ENCODE results near the gene CACNG4.

Gene CACNG4

GRCh38 chr17:67066717-67067116, 102.2 kb downstream of the CACNG4 start:
- Histone ChIP-seq H3K4me1 (ENCODE audit: control insufficient read depth, insufficient read depth, low read length, unreplicated experiment) (no peaks in the 10 kb centered on the region), H3K27me3 (ENCODE audit: insufficient read depth, low read length) (no peaks in the 10 kb centered on the region), H3K4me3 (ENCODE audit: low read depth, low read length) (no peak overlapping the region), H3K79me2 (ENCODE audit: control insufficient read depth, insufficient read depth, low read length, unreplicated experiment) (no peaks in the 10 kb centered on the region), H3K36me3 (ENCODE audit: insufficient read depth, low read length) (no peaks in the 10 kb centered on the region), H3K27ac (ENCODE audit: low read depth, low read length) (no peak overlapping the region), H2AFZ (ENCODE audit: low read length, unreplicated experiment) (no peak overlapping the region)

- H3K79me2 ChIP-seq (ENCODE audit: control insufficient read depth, insufficient read depth, low read length, unreplicated experiment): no peaks in the 10 kb centered on the region
- no peaks in the 10 kb centered on the region for H3K36me3 ChIP-seq (ENCODE audit: insufficient read depth, low read length)
- H2AFZ ChIP-seq (ENCODE audit: low read length, unreplicated experiment): no peak overlapping the region
- no peaks in the 10 kb centered on the region for H3K27me3 ChIP-seq (ENCODE audit: insufficient read depth, low read length)
- no peak overlapping the region for H3K27ac ChIP-seq (ENCODE audit: low read depth, low read length)
- H3K4me1 ChIP-seq (ENCODE audit: control insufficient read depth, insufficient read depth, low read length, unreplicated experiment): no peaks in the 10 kb centered on the region
- no peak overlapping the region for H3K4me3 ChIP-seq (ENCODE audit: low read depth, low read length)
Measured at GRCh38 chr17:67067571-67068482, 103.3 kb downstream of the CACNG4 start.

- Histone ChIP-seq H3K4me3 (ENCODE audit: low read depth, low read length) (no peak overlapping the region), H3K4me1 (ENCODE audit: control insufficient read depth, insufficient read depth, low read length, unreplicated experiment) (no peaks in the 10 kb centered on the region), H3K27ac (ENCODE audit: low read depth, low read length) (no peak overlapping the region), H3K79me2 (ENCODE audit: control insufficient read depth, insufficient read depth, low read length, unreplicated experiment) (no peaks in the 10 kb centered on the region), H2AFZ (ENCODE audit: low read length, unreplicated experiment) (no peak overlapping the region), H3K27me3 (ENCODE audit: insufficient read depth, low read length) (no peaks in the 10 kb centered on the region), H3K36me3 (ENCODE audit: insufficient read depth, low read length) (no peaks in the 10 kb centered on the region)
Measured at GRCh38 chr17:67068999-67069398, 104.5 kb downstream of the CACNG4 start.

GRCh38 chr17:67069603-67070136, 105.2 kb downstream of the CACNG4 start:
- no peaks in the 10 kb centered on the region for H3K4me1 ChIP-seq (ENCODE audit: control insufficient read depth, insufficient read depth, low read length, unreplicated experiment)
- H3K27me3 ChIP-seq (ENCODE audit: insufficient read depth, low read length): no peaks in the 10 kb centered on the region
- no peaks in the 10 kb centered on the region for H3K36me3 ChIP-seq (ENCODE audit: insufficient read depth, low read length)
- H3K79me2 ChIP-seq (ENCODE audit: control insufficient read depth, insufficient read depth, low read length, unreplicated experiment): no peaks in the 10 kb centered on the region
- no peak overlapping the region for H3K27ac ChIP-seq (ENCODE audit: low read depth, low read length)
- no peak overlapping the region for H2AFZ ChIP-seq (ENCODE audit: low read length, unreplicated experiment)
- no peak overlapping the region for H3K4me3 ChIP-seq (ENCODE audit: low read depth, low read length)

GRCh38 chr17:67071595-67071994, 107.1 kb downstream of the CACNG4 start:
- Histone ChIP-seq H3K4me3 (ENCODE audit: low read depth, low read length) (no peak overlapping the region), H3K27ac (ENCODE audit: low read depth, low read length) (no peak overlapping the region), H3K36me3 (ENCODE audit: insufficient read depth, low read length) (peaks cover 3% of the 10 kb centered on the region; the same call in 1 of the 2 replicates), H3K27me3 (ENCODE audit: insufficient read depth, low read length) (no peaks in the 10 kb centered on the region), H3K79me2 (ENCODE audit: control insufficient read depth, insufficient read depth, low read length, unreplicated experiment) (no peaks in the 10 kb centered on the region), H3K4me1 (ENCODE audit: control insufficient read depth, insufficient read depth, low read length, unreplicated experiment) (no peaks in the 10 kb centered on the region), H2AFZ (ENCODE audit: low read length, unreplicated experiment) (no peak overlapping the region)

- Histone ChIP-seq H3K4me1 (ENCODE audit: control insufficient read depth, insufficient read depth, low read length, unreplicated experiment) (no peaks in the 10 kb centered on the region), H3K36me3 (ENCODE audit: insufficient read depth, low read length) (peaks cover 7% of the 10 kb centered on the region), H3K27me3 (ENCODE audit: insufficient read depth, low read length) (no peaks in the 10 kb centered on the region), H2AFZ (ENCODE audit: low read length, unreplicated experiment) (no peak overlapping the region), H3K27ac (ENCODE audit: low read depth, low read length) (no peak overlapping the region), H3K79me2 (ENCODE audit: control insufficient read depth, insufficient read depth, low read length, unreplicated experiment) (no peaks in the 10 kb centered on the region), H3K4me3 (ENCODE audit: low read depth, low read length) (no peak overlapping the region)
Measured at GRCh38 chr17:67072885-67073284, 108.4 kb downstream of the CACNG4 start.

- peaks cover 7% of the 10 kb centered on the region for H3K36me3 ChIP-seq (ENCODE audit: insufficient read depth, low read length)
Measured at GRCh38 chr17:67074781-67075180, 110.3 kb downstream of the CACNG4 start.

GRCh38 chr17:67076290-67076689, 111.8 kb downstream of the CACNG4 start:
- Histone ChIP-seq H3K79me2 (ENCODE audit: control insufficient read depth, insufficient read depth, low read length, unreplicated experiment) (no peaks in the 10 kb centered on the region), H3K27ac (ENCODE audit: low read depth, low read length) (no peak overlapping the region), H2AFZ (ENCODE audit: low read length, unreplicated experiment) (no peak overlapping the region), H3K4me1 (ENCODE audit: control insufficient read depth, insufficient read depth, low read length, unreplicated experiment) (no peaks in the 10 kb centered on the region), H3K27me3 (ENCODE audit: insufficient read depth, low read length) (no peaks in the 10 kb centered on the region), H3K4me3 (ENCODE audit: low read depth, low read length) (no peak overlapping the region), H3K36me3 (ENCODE audit: insufficient read depth, low read length) (peaks cover 7% of the 10 kb centered on the region)

More at GRCh38 chr17:67074781-67075180, 110.3 kb downstream of the CACNG4 start:
- Histone ChIP-seq H3K79me2 (ENCODE audit: control insufficient read depth, insufficient read depth, low read length, unreplicated experiment) (no peaks in the 10 kb centered on the region), H3K4me3 (ENCODE audit: low read depth, low read length) (no peak overlapping the region), H3K27ac (ENCODE audit: low read depth, low read length) (no peak overlapping the region), H3K27me3 (ENCODE audit: insufficient read depth, low read length) (no peaks in the 10 kb centered on the region), H2AFZ (ENCODE audit: low read length, unreplicated experiment) (no peak overlapping the region), H3K4me1 (ENCODE audit: control insufficient read depth, insufficient read depth, low read length, unreplicated experiment) (no peaks in the 10 kb centered on the region)

GRCh38 chr17:67078292-67078691, 113.8 kb downstream of the CACNG4 start:
- no peaks in the 10 kb centered on the region for H3K27me3 ChIP-seq (ENCODE audit: insufficient read depth, low read length)
- H3K4me3 ChIP-seq (ENCODE audit: low read depth, low read length): no peak overlapping the region
- no peaks in the 10 kb centered on the region for H3K79me2 ChIP-seq (ENCODE audit: control insufficient read depth, insufficient read depth, low read length, unreplicated experiment)
- H3K36me3 ChIP-seq (ENCODE audit: insufficient read depth, low read length): peaks cover 7% of the 10 kb centered on the region
- no peaks in the 10 kb centered on the region for H3K4me1 ChIP-seq (ENCODE audit: control insufficient read depth, insufficient read depth, low read length, unreplicated experiment)
- H3K27ac ChIP-seq (ENCODE audit: low read depth, low read length): no peak overlapping the region
- H2AFZ ChIP-seq (ENCODE audit: low read length, unreplicated experiment): no peak overlapping the region

- Histone ChIP-seq H3K4me1 (ENCODE audit: control insufficient read depth, insufficient read depth, low read length, unreplicated experiment) (no peaks in the 10 kb centered on the region), H3K27me3 (ENCODE audit: insufficient read depth, low read length) (no peaks in the 10 kb centered on the region), H3K79me2 (ENCODE audit: control insufficient read depth, insufficient read depth, low read length, unreplicated experiment) (no peaks in the 10 kb centered on the region), H2AFZ (ENCODE audit: low read length, unreplicated experiment) (no peak overlapping the region), H3K4me3 (ENCODE audit: low read depth, low read length) (no peak overlapping the region), H3K27ac (ENCODE audit: low read depth, low read length) (no peak overlapping the region), H3K36me3 (ENCODE audit: insufficient read depth, low read length) (peaks cover 7% of the 10 kb centered on the region)
Measured at GRCh38 chr17:67079491-67079890, 115.0 kb downstream of the CACNG4 start.

GRCh38 chr17:67080804-67081203, 116.3 kb downstream of the CACNG4 start:
- H3K4me1 ChIP-seq (ENCODE audit: control insufficient read depth, insufficient read depth, low read length, unreplicated experiment): no peaks in the 10 kb centered on the region
- no peaks in the 10 kb centered on the region for H3K27me3 ChIP-seq (ENCODE audit: insufficient read depth, low read length)
- no peak overlapping the region for H2AFZ ChIP-seq (ENCODE audit: low read length, unreplicated experiment)
- H3K79me2 ChIP-seq (ENCODE audit: control insufficient read depth, insufficient read depth, low read length, unreplicated experiment): peaks cover 3% of the 10 kb centered on the region
- H3K4me3 ChIP-seq (ENCODE audit: low read depth, low read length): no peak overlapping the region
- peaks cover 7% of the 10 kb centered on the region for H3K36me3 ChIP-seq (ENCODE audit: insufficient read depth, low read length)
- no peak overlapping the region for H3K27ac ChIP-seq (ENCODE audit: low read depth, low read length)
